ENCODE data around the gene TGM1. TPM values are rescaled to one million over a fixed set of nuclear protein-coding genes. Genes with fewer than 3 reads are reported as not detected.

TGM1 gene
- total RNA-seq, 6 experiments from 2014 or later: 0.37 to 1.9 (median 0.77) TPM

- WGBS (ENCODE audit: insufficient coverage, low coverage, low lambda C conversion rate, missing lambda C conversion rate): 0% methylated on average over 2 of the region's 13 CpGs
- DNase-seq (peak in 1 of 3 donors; percentile 49), ATAC-seq (peak in 2 of 4 donors; percentile 5 to 6)
- H3K4me1 ChIP-seq: peaks cover 0 to 13% (median 1%) of the 10 kb centered on the region in 4 donors
- no peaks in the 10 kb centered on the region for H3K27me3 ChIP-seq
- no peak for TF ChIP-seq POLR2A (IDR thresholded peaks at IDR 0.05)
- TF ChIP-seq CTCF (IDR thresholded peaks at IDR 0.05): no peak
- peak overlapping the region in 2 of 3 donors; percentile 89 to 97 for H3K27ac ChIP-seq
- H3K4me3 ChIP-seq: peak overlapping the region; percentile 81 to 87 (median 86)
- intact Hi-C loops (cut with DNase I): no loop called here
- H3K36me3 ChIP-seq: peaks cover 0 to 24% (median 5%) of the 10 kb centered on the region in 4 donors
- H3K9me3 ChIP-seq: no peaks in the 10 kb centered on the region
Measured at GRCh38 chr14:24270537-24271133, 7.7 kb upstream of the TGM1 start.

- no peak for TF ChIP-seq CTCF (IDR thresholded peaks at IDR 0.05)
- TF ChIP-seq POLR2A (IDR thresholded peaks at IDR 0.05): no peak
- no peak for ATAC-seq
- Histone ChIP-seq H3K27me3 (no peaks in the 10 kb centered on the region), H3K36me3 (peaks cover 0 to 24% (median 5%) of the 10 kb centered on the region in 4 donors), H3K9me3 (no peaks in the 10 kb centered on the region), H3K27ac (no peak overlapping the region), H3K4me1 (peaks cover 0 to 13% (median 1%) of the 10 kb centered on the region in 4 donors), H3K4me3 (no peak overlapping the region)
- intact Hi-C loops (cut with DNase I): no loop called here
- peak in 2 of 3 donors; percentile 48 to 51 for DNase-seq
- 93% methylated on average over 5 of the region's 14 CpGs for WGBS (ENCODE audit: insufficient coverage, low coverage, low lambda C conversion rate, missing lambda C conversion rate)
Measured at GRCh38 chr14:24269910-24270536, 7.0 kb upstream of the TGM1 start.

- no CpG with 5 or more reads among the region's 8 CpGs for WGBS (ENCODE audit: insufficient coverage, low coverage, low lambda C conversion rate, missing lambda C conversion rate)
- Histone ChIP-seq H3K27me3 (no peaks in the 10 kb centered on the region), H3K36me3 (peaks cover 0 to 24% (median 5%) of the 10 kb centered on the region in 4 donors), H3K9me3 (no peaks in the 10 kb centered on the region), H3K4me1 (peaks cover 0 to 13% (median 1%) of the 10 kb centered on the region in 4 donors), H3K4me3 (no peak overlapping the region), H3K27ac (no peak overlapping the region)
- no peak for TF ChIP-seq POLR2A (IDR thresholded peaks at IDR 0.05)
- TF ChIP-seq CTCF (IDR thresholded peaks at IDR 0.05): no peak
- intact Hi-C loops (cut with DNase I): no loop called here
- ATAC-seq (no peak), DNase-seq (peak in 1 of 3 donors; percentile 32)
Measured at GRCh38 chr14:24269368-24269767, 6.4 kb upstream of the TGM1 start.

- intact Hi-C loops (cut with DNase I): no loop called here
- H3K36me3 ChIP-seq: peaks cover 0 to 24% (median 5%) of the 10 kb centered on the region in 4 donors
- no peak for ATAC-seq
- TF ChIP-seq POLR2A (IDR thresholded peaks at IDR 0.05) (no peak), CTCF (IDR thresholded peaks at IDR 0.05) (no peak)
- H3K4me1 ChIP-seq: peaks cover 0 to 3% (median 1%) of the 10 kb centered on the region in 4 donors
- no peak overlapping the region for H3K27ac ChIP-seq
- H3K27me3 ChIP-seq: no peaks in the 10 kb centered on the region
- DNase-seq: peak in 1 of 3 donors; percentile 28
- no peaks in the 10 kb centered on the region for H3K9me3 ChIP-seq
- no peak overlapping the region for H3K4me3 ChIP-seq
- WGBS (ENCODE audit: insufficient coverage, low coverage, low lambda C conversion rate, missing lambda C conversion rate): no CpG with 5 or more reads among the region's 9 CpGs
Measured at GRCh38 chr14:24268225-24268624, 5.2 kb upstream of the TGM1 start.

Data from right lobe of liver (tissue), 6 donors.